Skeletal muscle tissue (tissue), 4 donors: ENCODE results near the gene BTG4. TPM values are rescaled to one million over a fixed set of nuclear protein-coding genes. Genes with fewer than 3 reads are reported as not detected.
A peak's percentile ranks its signal among the peaks of the same experiment; 100 is the strongest.

Source experiments
- H3K27ac ChIP-seq: one replicate; pipeline ENCODE4 v1.7.0; 2013; ENCODE audit warnings: mild to moderate bottlenecking, low read depth, low read length, inconsistent platforms
- H3K27me3 ChIP-seq, 3 donors: one replicate each; pipeline ENCODE4 v1.7.0; 2013; ENCODE audit warnings: low read length in 3 of 3; ENCODE audit not compliant: control insufficient read depth in 3 of 3, insufficient read depth in 3 of 3
- H3K36me3 ChIP-seq, 3 donors: one replicate each; pipeline ENCODE4 v1.7.0; 2013; ENCODE audit warnings: low read length in 3 of 3; ENCODE audit not compliant: control insufficient read depth in 3 of 3, insufficient read depth in 3 of 3
- H3K4me1 ChIP-seq, 3 donors: one replicate each; pipeline ENCODE4 v1.7.0; 2013; ENCODE audit warnings: low read length in 3 of 3, mild to moderate bottlenecking in 3 of 3; ENCODE audit not compliant: control insufficient read depth in 3 of 3, insufficient read depth in 3 of 3
- H3K4me3 ChIP-seq, 3 donors: one replicate each; pipeline ENCODE4 v1.7.0; 2013; ENCODE audit warnings: low read length in 3 of 3
- H3K9ac ChIP-seq, 3 donors: one replicate each; pipeline ENCODE4 v1.7.0; 2013; ENCODE audit warnings: low read length in 3 of 3, mild to moderate bottlenecking in 3 of 3, moderate library complexity in 2 of 3, low read depth in 1 of 3
- H3K9me3 ChIP-seq, 3 donors: one replicate each; pipeline ENCODE4 v1.7.0; 2013; ENCODE audit warnings: low read length in 3 of 3; ENCODE audit not compliant: control insufficient read depth in 3 of 3
- total RNA-seq: library from RNA; depleted of rRNA; stranded (reverse); fragments of >200 nt; gene quantifications from one replicate; pipeline ENCODE4 v1.2.3, GENCODE V29; 2014
- donor health status: Osteomylitis.

BTG4 gene
- not detected for total RNA-seq

GRCh38 chr11:111512296-111513239 lies at the start of gene BTG4:
BTG4 (minus strand) TSS chr11:111512386; CDS start chr11:111498776, 13,610 bp downstream.
- Histone ChIP-seq H3K4me3 (peak within 1 kb of the TSS in 2 of 3 donors; percentile 51 to 59), H3K36me3 (no peaks in the 10 kb centered on the region), H3K27me3 (peaks cover 22 to 34% (median 27%) of the 10 kb centered on the region in 3 donors), H3K4me1 (peaks cover 0 to 3% (median 0%) of the 10 kb centered on the region in 3 donors), H3K9ac (no peak within 1 kb of the TSS), H3K9me3 (no peaks in the 10 kb centered on the region), H3K27ac (no peak within 1 kb of the TSS)

GRCh38 chr11:111561791-111562325 lies 49.7 kb upstream of the BTG4 start:
- Histone ChIP-seq H3K4me3 (no peak overlapping the region), H3K9me3 (no peaks in the 10 kb centered on the region), H3K27me3 (no peaks in the 10 kb centered on the region), H3K27ac (no peak overlapping the region), H3K9ac (no peak overlapping the region), H3K4me1 (peaks cover 3 to 8% (median 5%) of the 10 kb centered on the region in 3 donors), H3K36me3 (peaks cover 0 to 4% (median 0%) of the 10 kb centered on the region in 3 donors)

GRCh38 chr11:111561306-111561705 lies 49.1 kb upstream of the BTG4 start:
- no peaks in the 10 kb centered on the region for H3K27me3 ChIP-seq
- peaks cover 0 to 4% (median 0%) of the 10 kb centered on the region in 3 donors for H3K36me3 ChIP-seq
- no peaks in the 10 kb centered on the region for H3K9me3 ChIP-seq
- no peak overlapping the region for H3K9ac ChIP-seq
- peaks cover 3 to 8% (median 5%) of the 10 kb centered on the region in 3 donors for H3K4me1 ChIP-seq
- no peak overlapping the region for H3K27ac ChIP-seq
- no peak overlapping the region for H3K4me3 ChIP-seq

DNA sequence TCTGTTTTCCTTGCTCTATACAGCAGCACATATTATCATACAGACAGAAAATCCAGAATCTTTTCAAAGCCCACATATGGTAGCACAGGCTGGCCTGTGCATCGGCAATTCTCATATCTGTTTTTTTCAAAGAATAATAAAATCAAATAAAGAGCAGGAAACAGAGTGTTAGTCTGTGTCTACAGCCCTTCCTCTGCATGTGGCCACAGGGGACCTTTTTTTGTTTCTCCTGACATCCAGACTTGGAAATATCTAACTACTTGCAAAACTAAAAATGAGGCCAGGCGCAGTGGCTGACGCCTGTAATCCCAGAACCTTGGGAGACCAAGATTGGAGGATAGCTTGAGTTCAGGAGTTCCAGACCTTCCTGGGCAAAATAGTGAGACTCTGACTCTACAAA lies 48.6 kb upstream of the BTG4 start:
- Histone ChIP-seq H3K4me1 (peaks cover 3 to 8% (median 5%) of the 10 kb centered on the region in 3 donors), H3K27me3 (no peaks in the 10 kb centered on the region), H3K9me3 (no peaks in the 10 kb centered on the region), H3K36me3 (peaks cover 0 to 4% (median 2%) of the 10 kb centered on the region in 3 donors), H3K4me3 (no peak overlapping the region), H3K9ac (no peak overlapping the region), H3K27ac (no peak overlapping the region)

DNA sequence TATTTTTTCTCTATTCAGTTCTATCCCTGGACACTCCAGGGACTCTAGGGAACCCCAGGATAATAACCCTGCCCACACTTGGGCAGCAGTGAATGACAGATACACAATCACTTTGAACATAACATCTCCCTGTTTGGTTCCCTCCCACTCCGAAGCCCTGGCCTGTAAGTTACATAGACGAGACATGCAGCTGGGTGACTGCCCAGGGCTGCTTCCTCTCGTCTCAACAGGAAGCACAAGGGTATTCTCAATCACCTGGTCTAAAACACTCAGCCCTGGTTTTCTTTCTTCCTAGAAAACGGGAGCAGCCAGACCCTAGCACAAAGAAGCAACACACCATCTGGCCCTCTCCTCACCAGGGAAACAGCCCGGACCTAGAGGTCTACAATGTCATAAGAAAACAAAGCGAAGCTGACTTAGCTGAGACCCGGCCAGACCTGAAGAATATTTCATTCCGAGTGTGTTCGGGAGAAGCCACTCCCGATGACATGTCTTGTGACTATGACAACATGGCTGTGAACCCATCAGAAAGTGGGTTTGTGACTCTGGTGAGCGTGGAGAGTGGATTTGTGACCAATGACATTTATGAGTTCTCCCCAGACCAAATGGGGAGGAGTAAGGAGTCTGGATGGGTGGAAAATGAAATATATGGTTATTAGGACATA lies 47.7 kb upstream of the BTG4 start:
- H3K9ac ChIP-seq, result no peak overlapping the region

DNA sequence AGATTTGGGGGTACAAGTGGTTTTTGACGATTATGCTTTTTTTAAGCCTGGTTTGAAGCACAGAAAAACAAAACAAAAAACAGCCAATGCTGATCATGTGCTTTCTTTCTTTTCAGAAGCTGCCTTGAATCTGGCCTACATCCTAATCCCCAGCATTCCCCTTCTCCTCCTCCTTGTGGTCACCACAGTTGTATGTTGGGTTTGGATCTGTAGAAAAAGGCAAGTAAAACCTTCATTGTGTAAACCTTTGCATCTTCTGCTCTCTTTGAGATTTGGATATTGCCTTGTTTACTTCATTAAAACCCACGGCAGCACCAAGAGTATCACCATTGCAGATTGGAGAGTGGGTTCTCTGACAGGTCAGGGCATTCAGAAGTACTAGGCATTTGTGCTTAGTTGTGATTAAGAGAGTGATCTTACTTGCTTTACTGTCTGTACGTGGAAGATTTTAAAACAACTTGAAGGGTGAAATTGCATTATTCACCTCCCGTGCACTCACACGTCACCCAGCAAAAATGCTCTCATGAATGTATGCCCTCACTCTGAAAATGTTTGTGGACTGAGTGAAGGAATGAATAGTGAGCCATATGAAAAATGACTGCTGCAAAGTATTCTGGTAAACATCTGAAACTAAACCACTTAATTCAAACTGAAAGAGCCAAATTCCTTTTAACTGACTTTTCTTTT lies 45.4 kb upstream of the BTG4 start:
- H3K27me3 ChIP-seq, result no peaks in the 10 kb centered on the region
- H3K27ac ChIP-seq, result no peak overlapping the region
- H3K36me3 ChIP-seq, result peaks cover 0 to 4% (median 3%) of the 10 kb centered on the region in 3 donors
- H3K4me1 ChIP-seq, result peaks cover 3 to 5% (median 5%) of the 10 kb centered on the region in 3 donors
- no peaks in the 10 kb centered on the region for H3K9me3 ChIP-seq
- no peak overlapping the region for H3K9ac ChIP-seq
- H3K4me3 ChIP-seq, result no peak overlapping the region

More for the DNA sequence above, 47.7 kb upstream of the BTG4 start:
- Histone ChIP-seq H3K9me3 (no peaks in the 10 kb centered on the region), H3K27ac (no peak overlapping the region), H3K27me3 (no peaks in the 10 kb centered on the region), H3K36me3 (peaks cover 0 to 4% (median 3%) of the 10 kb centered on the region in 3 donors), H3K4me1 (peaks cover 3 to 5% (median 5%) of the 10 kb centered on the region in 3 donors), H3K4me3 (no peak overlapping the region)

DNA sequence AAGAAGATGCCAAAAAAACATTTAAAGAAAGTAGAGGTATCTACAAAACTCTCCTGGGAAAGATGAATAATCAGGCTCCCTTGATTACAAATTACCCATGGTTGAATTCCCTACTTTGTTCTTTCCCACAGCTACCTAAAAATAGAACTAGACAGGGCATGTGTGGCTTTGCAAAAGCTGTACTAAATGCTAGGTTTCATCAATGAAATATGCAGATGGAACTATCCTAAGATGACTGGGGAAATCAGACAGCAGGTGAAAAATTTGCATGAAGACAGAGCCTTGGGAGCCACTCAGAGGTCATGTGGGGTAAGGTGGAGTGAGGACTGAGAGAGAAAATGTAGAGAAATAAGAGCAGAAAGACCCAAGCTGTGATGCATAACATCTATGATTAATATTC lies 43.1 kb upstream of the BTG4 start:
- Histone ChIP-seq H3K9me3 (no peaks in the 10 kb centered on the region), H3K4me1 (no peaks in the 10 kb centered on the region), H3K36me3 (peaks cover 0 to 3% (median 0%) of the 10 kb centered on the region in 3 donors), H3K27me3 (no peaks in the 10 kb centered on the region), H3K4me3 (no peak overlapping the region), H3K27ac (no peak overlapping the region), H3K9ac (peak overlapping the region in 1 of 3 donors; percentile 24)

DNA sequence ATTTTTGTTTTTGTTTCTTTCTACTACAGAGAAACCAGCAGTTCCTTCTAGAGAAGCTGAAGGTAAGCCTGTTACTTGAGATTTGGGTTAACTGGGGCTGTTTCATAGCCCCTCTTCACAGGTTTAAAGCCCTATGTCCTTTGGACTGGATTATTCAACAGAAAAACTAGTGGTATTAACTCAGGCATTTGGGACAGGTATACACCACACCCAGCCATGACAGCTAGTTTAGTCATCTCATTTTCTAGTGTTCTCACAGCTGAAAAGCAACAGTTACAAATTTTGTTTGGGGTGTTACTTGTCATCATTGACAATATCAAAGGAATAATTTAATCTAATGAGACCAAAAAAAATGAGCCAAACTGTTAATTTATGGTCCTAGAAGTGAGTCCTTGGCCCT lies 42.3 kb upstream of the BTG4 start:
- Histone ChIP-seq H3K9me3 (no peaks in the 10 kb centered on the region), H3K36me3 (peaks cover 0 to 3% (median 0%) of the 10 kb centered on the region in 3 donors), H3K9ac (no peak overlapping the region)

GRCh38 chr11:111550258-111550657 lies 38.1 kb upstream of the BTG4 start:
- Histone ChIP-seq H3K4me1 (peaks cover 6 to 21% (median 19%) of the 10 kb centered on the region in 3 donors), H3K27ac (no peak overlapping the region), H3K9me3 (no peaks in the 10 kb centered on the region), H3K36me3 (peaks cover 0 to 12% (median 6%) of the 10 kb centered on the region in 3 donors), H3K9ac (no peak overlapping the region), H3K27me3 (no peaks in the 10 kb centered on the region), H3K4me3 (no peak overlapping the region)

More for the DNA sequence above, 42.3 kb upstream of the BTG4 start:
- H3K4me1 ChIP-seq, result peaks cover 2 to 5% (median 3%) of the 10 kb centered on the region in 3 donors
- no peak overlapping the region for H3K4me3 ChIP-seq
- H3K27ac ChIP-seq, result no peak overlapping the region
- H3K27me3 ChIP-seq, result no peaks in the 10 kb centered on the region
